SK-N-SH (cell line): ENCODE data around the gene CDKAL1. TPM values are rescaled to one million over a fixed set of nuclear protein-coding genes. Genes with fewer than 3 reads are reported as not detected.

Experiments
- CTCF ChIA-PET: fragments of 300-600, 350-600 bp; formaldehyde crosslinking; extraction: SDS; loops from one replicate; lab custom pipeline; 2021; lab: Yijun Ruan, JAX
- POLR2A ChIA-PET: fragments of 350-600 bp; sonication (Branson Sonifier 250); formaldehyde crosslinking; extraction: SDS; loops from one replicate; lab custom pipeline; 2020; ENCODE audit warnings: antibody characterized with exemption, inconsistent platforms; lab: Yijun Ruan, JAX
- DNase-seq: peaks from one replicate; pipeline ENCODE4 v3.0.0; 2012
- H2AFZ ChIP-seq: fragments of 200-600 bp; sonication (generic); 2 replicates; pipeline ENCODE4 v1.8.1; 2016; ENCODE audit warnings: antibody characterized with exemption, mild to moderate bottlenecking, low read depth
- H3F3A ChIP-seq: fragments of 200-600 bp; sonication (generic); replicated peaks from 2 replicates; pipeline ENCODE3; 2016; ENCODE audit warnings: antibody characterized with exemption, mild to moderate bottlenecking; ENCODE audit not compliant: insufficient read depth
- H3K27ac ChIP-seq, 2 experiments: fragments of 200-500 bp in 1 of 2; fragments of 200-600 bp in 1 of 2; sonication (Bioruptor generic) in 1 of 2; sonication (generic), shearing (Covaris generic) in 1 of 2; 2 replicates each; pipeline versions ENCODE4 v1.5.1 to v1.6.1; 2014 to 2016; ENCODE audit warnings: low read depth in 2 of 2, inconsistent platforms in 1 of 2, low read length in 1 of 2, mild to moderate bottlenecking in 1 of 2, mixed read lengths in 1 of 2
- H3K27me3 ChIP-seq: fragments of 200-600 bp; sonication (generic), shearing (Covaris generic); 2 replicates; pipeline ENCODE4 v1.6.1; 2016; ENCODE audit warnings: mixed run types; ENCODE audit not compliant: insufficient read depth
- H3K36me3 ChIP-seq, 2 experiments: fragments of 200-500 bp in 1 of 2; fragments of 200-600 bp in 1 of 2; sonication (Bioruptor generic) in 1 of 2; sonication (generic) in 1 of 2; replicated peaks in 1 of 2; 2 replicates each; pipeline versions ENCODE3 to v1.5.1; 2014 to 2016; ENCODE audit warnings: low read length in 1 of 2, mild to moderate bottlenecking in 1 of 2; ENCODE audit not compliant: insufficient read depth in 2 of 2, control insufficient read depth in 1 of 2
- H3K4me1 ChIP-seq, 2 experiments: fragments of 200-500 bp in 1 of 2; fragments of 200-600 bp in 1 of 2; sonication (Bioruptor generic) in 1 of 2; sonication (generic), shearing (Covaris generic) in 1 of 2; 2 replicates each; pipeline versions ENCODE4 v1.5.1 to v1.6.1; 2014 to 2016; ENCODE audit warnings: low read depth in 1 of 2, low read length in 1 of 2, mixed run types in 1 of 2; ENCODE audit not compliant: insufficient read depth in 2 of 2, control insufficient read depth in 1 of 2
- H3K4me2 ChIP-seq: fragments of 200-600 bp; sonication (generic), shearing (Covaris generic); 2 replicates; pipeline ENCODE4 v1.6.1; 2017; ENCODE audit warnings: mixed run types
- H3K4me3 ChIP-seq, 2 experiments: fragments of 200-500 bp in 1 of 2; fragments of 200-600 bp in 1 of 2; sonication (Bioruptor generic) in 1 of 2; sonication (generic), shearing (Covaris generic) in 1 of 2; 2 replicates each; pipeline versions ENCODE4 v1.5.1 to v1.8.1; 2014 to 2016; ENCODE audit warnings: low read depth in 2 of 2, inconsistent platforms in 1 of 2, low read length in 1 of 2, mild to moderate bottlenecking in 1 of 2, mixed read lengths in 1 of 2, moderate library complexity in 1 of 2
- H3K79me2 ChIP-seq: fragments of 200-600 bp; sonication (generic); 2 replicates; pipeline ENCODE4 v1.8.1; 2017; ENCODE audit warnings: mild to moderate bottlenecking; ENCODE audit not compliant: insufficient read depth
- H3K9ac ChIP-seq: fragments of 200-600 bp; sonication (generic); 2 replicates; pipeline ENCODE4 v1.6.1; 2017; ENCODE audit warnings: mixed run types
- H3K9me2 ChIP-seq: fragments of 200-600 bp; sonication (generic); 2 replicates; pipeline ENCODE4 v1.6.1; 2017; ENCODE audit warnings: mixed run types
- H3K9me3 ChIP-seq: fragments of 200-600 bp; sonication (generic); 2 replicates; pipeline ENCODE4 v1.6.1; 2017; ENCODE audit warnings: mixed run types, mild to moderate bottlenecking, moderate library complexity
- H4K20me1 ChIP-seq: fragments of 200-600 bp; sonication (generic); 2 replicates; pipeline ENCODE4 v1.6.1; 2017; ENCODE audit warnings: mild to moderate bottlenecking, mixed run types; ENCODE audit not compliant: insufficient read depth
- CTCF ChIP-seq: fragments of 200-600 bp; sonication (generic); IDR thresholded peaks from 2 replicates; pipeline ENCODE4 v1.6.1; 2017; ENCODE audit warnings: antibody characterized with exemption, mild to moderate bottlenecking, moderate library complexity
- EP300 ChIP-seq, 2 experiments: IDR thresholded peaks; 2 replicates each; pipeline versions ENCODE4 v1.4.0 to v1.6.1; 2012; ENCODE audit warnings: borderline replicate concordance in 1 of 2, low read depth in 1 of 2, low read length in 1 of 2
- EZH2phosphoT487 ChIP-seq: fragments of 200-600 bp; sonication (generic); IDR thresholded peaks from 2 replicates; pipeline ENCODE4 v1.6.1; 2017; ENCODE audit warnings: low read depth, mixed run types, mild to moderate bottlenecking, antibody characterized with exemption, moderate library complexity, borderline replicate concordance
- FOXJ3 ChIP-seq: sonication (generic); formaldehyde crosslinking; IDR thresholded peaks from 2 replicates; pipeline ENCODE4 v1.5.1; 2020; ENCODE audit warnings: mild to moderate bottlenecking, missing genetic modification reagents
- JUND ChIP-seq: IDR thresholded peaks from 2 replicates; pipeline ENCODE4 v1.4.0; 2012
- NFIC ChIP-seq: IDR thresholded peaks from 2 replicates; pipeline ENCODE4 v1.4.0; 2012; ENCODE audit warnings: borderline replicate concordance
- PBX3 ChIP-seq: IDR thresholded peaks from 2 replicates; pipeline ENCODE4; 2012
- RAD21 ChIP-seq: IDR thresholded peaks from 2 replicates; pipeline ENCODE4 v1.6.1; 2012; ENCODE audit warnings: mild to moderate bottlenecking, low read length
- SMC3 ChIP-seq: IDR thresholded peaks from 2 replicates; pipeline ENCODE4 v1.6.1; 2012; ENCODE audit warnings: low read depth, low read length, improper control_type of control experiment
- TCF12 ChIP-seq: IDR thresholded peaks from 2 replicates; pipeline ENCODE4 v1.4.0; 2012
- WGBS: methylation state at CpG from one replicate; pipeline ENCODE4 v1.1.6; 2017; ENCODE audit warnings: low lambda C conversion rate; 5-methylcytosine and 5-hydroxymethylcytosine counted together
- polyA plus RNA-seq, 3 experiments: library from polyadenylated mRNA; depleted of rRNA; stranded (reverse); fragments of >200 nt; gene quantifications; 2 replicates each; pipeline ENCODE4 v1.2.3, GENCODE V29; 2012

Gene CDKAL1
- polyA plus RNA-seq, 1 of the 3 experiments (the other 2 are of a cell fraction) = 2.6 TPM

GRCh38 chr6:21019614-21020013 lies 485.4 kb downstream of the CDKAL1 start:
- no peaks in the 10 kb centered on the region for H3K27me3 ChIP-seq
- POLR2A ChIA-PET = interaction anchor here (0.7 kb wide), 1 partner anchor 569 kb away, joined by 3 read pairs; no protein-coding TSS in a partner anchor
- no peaks in the 10 kb centered on the region for H3K36me3 ChIP-seq
- peaks cover 6% of the 10 kb centered on the region for H3F3A ChIP-seq
- no peak overlapping the region for H3K4me3 ChIP-seq
- no peak overlapping the region for H3K9ac ChIP-seq
- H3K27ac ChIP-seq = peak overlapping the region in 1 of 2 experiments; percentile 43; a peak in 1 of 4 replicates
- H3K4me2 ChIP-seq = no peak overlapping the region
- peaks cover 0 to 8% of the 10 kb centered on the region in 2 experiments; a peak in 3 of 4 replicates for H3K4me1 ChIP-seq
- H4K20me1 ChIP-seq = no peaks in the 10 kb centered on the region
- 88% methylated on average over 2 of the region's 2 CpGs for WGBS
- peak; percentile 47 for TF ChIP-seq CTCF
- TF ChIP-seq PBX3 = no peak
- peak; percentile 27; the same call in 1 of the 2 replicates for TF ChIP-seq SMC3
- no peak for TF ChIP-seq JUND
- TF ChIP-seq RAD21 = peak; percentile 61
- DNase-seq = no peak
- CTCF ChIA-PET = interaction anchor here (1.1 to 1.5 kb wide), 3 partner anchors 19 to 569 kb away, joined by 3 to 4 read pairs (median 4); no protein-coding TSS in a partner anchor
- no peaks in the 10 kb centered on the region for H3K9me2 ChIP-seq
- no peaks in the 10 kb centered on the region for H3K9me3 ChIP-seq
- H3K79me2 ChIP-seq = no peaks in the 10 kb centered on the region
- no peak overlapping the region for H2AFZ ChIP-seq

- Histone ChIP-seq H3K9ac (no peak overlapping the region), H3K27me3 (no peaks in the 10 kb centered on the region), H3K79me2 (no peaks in the 10 kb centered on the region), H3F3A (peaks cover 10% of the 10 kb centered on the region), H3K4me1 (peaks cover 8 to 23% of the 10 kb centered on the region in 2 experiments; a peak in 3 of 4 replicates), H3K9me2 (no peaks in the 10 kb centered on the region), H4K20me1 (no peaks in the 10 kb centered on the region), H2AFZ (no peak overlapping the region), H3K27ac (peak overlapping the region; percentile 25 to 34; a peak in 1 of 4 replicates), H3K36me3 (no peaks in the 10 kb centered on the region), H3K9me3 (no peaks in the 10 kb centered on the region), H3K4me3 (no peak overlapping the region), H3K4me2 (no peak overlapping the region)
- CTCF ChIA-PET = no interaction called here
- no peak for TF ChIP-seq EZH2phosphoT487
- TF ChIP-seq NFIC = peak; percentile 37; the same call in 1 of the 2 replicates
- TF ChIP-seq TCF12 = peak; percentile 38
- peak; percentile 73 for TF ChIP-seq PBX3
- TF ChIP-seq EP300 (IDR thresholded peaks at IDR 0.05; ENCODE audit: borderline replicate concordance in 1 of 2, low read depth in 1 of 2, low read length in 1 of 2) = peak; percentile 12 to 37; a peak in 2 of 4 replicates
- no peak for TF ChIP-seq FOXJ3 (CRISPR knock-in tag)
- WGBS = 87% methylated on average over 7 of the region's 7 CpGs
- DNase-seq = no peak
- POLR2A ChIA-PET = interaction anchor here (0.7 kb wide), 1 partner anchor 721 kb away, joined by 3 read pairs; no protein-coding TSS in a partner anchor
Measured at GRCh38 chr6:21022343-21023107, 488.3 kb downstream of the CDKAL1 start.
